ENCODE results near the gene CCDC178. TPM values are rescaled to one million over a fixed set of nuclear protein-coding genes. Genes with fewer than 3 reads are reported as not detected.

Gene CCDC178
- total RNA-seq, 1 experiment from 2014 or later, result not detected

DNA sequence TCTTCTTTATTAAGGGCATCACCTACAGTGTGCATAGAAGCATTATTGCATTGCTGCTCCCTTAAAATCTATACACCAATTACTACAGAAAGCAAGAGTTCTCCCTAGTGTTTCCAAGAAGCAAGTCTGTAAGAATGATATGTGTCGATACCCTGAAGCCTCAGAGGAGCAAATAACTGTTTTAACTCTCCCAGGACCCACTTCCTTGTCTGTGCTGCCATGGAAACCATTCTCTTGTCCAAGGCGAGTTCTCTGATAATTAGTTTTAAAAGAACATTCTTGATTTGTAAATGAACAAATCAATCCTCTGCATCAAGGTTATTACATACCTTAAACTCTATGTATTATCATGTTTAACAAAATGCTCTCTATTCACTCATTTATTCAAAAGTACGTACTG lies 340.9 kb downstream of the CCDC178 start:
- no peak for ATAC-seq

DNA sequence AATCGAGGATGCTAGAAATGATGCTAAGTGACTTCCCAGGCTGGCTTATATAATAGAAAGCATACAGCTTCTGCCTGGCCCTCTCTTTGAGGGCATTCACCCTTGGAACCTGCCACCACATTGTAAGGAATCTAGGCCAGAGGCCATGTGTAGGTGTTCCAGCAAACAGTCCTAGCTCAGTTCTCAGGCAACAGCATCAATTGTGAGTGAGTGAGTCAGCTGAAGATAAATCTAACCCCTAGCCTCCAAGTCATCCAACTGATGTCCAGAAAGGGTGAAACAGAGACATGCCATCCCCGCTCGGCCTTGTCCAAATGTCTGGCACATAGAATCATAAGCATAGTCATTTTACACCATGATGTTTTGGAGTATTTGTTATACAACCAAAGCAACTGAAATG lies 343.4 kb downstream of the CCDC178 start:
- ATAC-seq, result no peak
- CTCF ChIA-PET, result no interaction called here
- H3K9me2 ChIP-seq (ENCODE audit: insufficient read depth), result no peaks in the 10 kb centered on the region
- no peak overlapping the region for H2AFZ ChIP-seq (ENCODE audit: low read depth, low read length, poor library complexity, severe bottlenecking)
- peaks cover 7 to 12% of the 10 kb centered on the region in 2 experiments; a peak in 2 of 4 replicates for H3K9me3 ChIP-seq (ENCODE audit: control insufficient read depth in 1 of 2, insufficient read depth in 1 of 2, low read depth in 1 of 2, low read length in 2 of 2)
- H4K20me1 ChIP-seq (ENCODE audit: insufficient read depth), result no peaks in the 10 kb centered on the region
- no peak for DNase-seq (ENCODE audit: low read depth, low spot score)
- H3K79me2 ChIP-seq (ENCODE audit: insufficient read depth, low read length), result no peaks in the 10 kb centered on the region
- no peaks in the 10 kb centered on the region for H3K36me3 ChIP-seq (ENCODE audit: control insufficient read depth in 1 of 2, insufficient read depth in 2 of 2, low read length in 2 of 2)
- no peak overlapping the region for H3K27ac ChIP-seq (ENCODE audit: low read depth, low read length)
- intact Hi-C loops (cut with micrococcal nuclease), result no loop called here
- no peak overlapping the region for H3K4me2 ChIP-seq (ENCODE audit: low read length)
- no peaks in the 10 kb centered on the region for H3K4me1 ChIP-seq (ENCODE audit: control insufficient read depth in 1 of 2, insufficient read depth in 2 of 2, low read length in 2 of 2)
- H3K9ac ChIP-seq (ENCODE audit: low read length), result no peak overlapping the region
- H3K4me3 ChIP-seq (replicated peaks in 1 of 2; ENCODE audit: low read depth in 1 of 2, low read length in 2 of 2), result no peak overlapping the region
- no peaks in the 10 kb centered on the region for H3K27me3 ChIP-seq (ENCODE audit: insufficient read depth, low read length)
- POLR2A ChIA-PET, result no interaction called here
- no TSS peak for BruUV-seq (replicated peaks)
- RAD21 ChIA-PET (ENCODE audit: low non-redundant PET in 1 of 2, low total read pairs in 2 of 2, uncharacterized antibody in 2 of 2, unreplicated experiment in 2 of 2), result no interaction called here
- TF ChIP-seq POLR2A (IDR thresholded peaks at IDR 0.05; ENCODE audit: borderline replicate concordance, extremely low read depth, insufficient read depth, insufficient read length) (no peak), CBX3 (IDR thresholded peaks at IDR 0.05; ENCODE audit: low read depth) (no peak), EZH2 (IDR thresholded peaks at IDR 0.05) (no peak), YY1 (IDR thresholded peaks at IDR 0.05; ENCODE audit: extremely low read depth, insufficient replicate concordance, low read depth, low read length) (no peak), SRF (IDR thresholded peaks at IDR 0.05; ENCODE audit: low read depth) (no peak), POLR2AphosphoS5 (IDR thresholded peaks at IDR 0.05; ENCODE audit: low read depth, low read length) (no peak)
- TF ChIP-seq, protein P1, sequence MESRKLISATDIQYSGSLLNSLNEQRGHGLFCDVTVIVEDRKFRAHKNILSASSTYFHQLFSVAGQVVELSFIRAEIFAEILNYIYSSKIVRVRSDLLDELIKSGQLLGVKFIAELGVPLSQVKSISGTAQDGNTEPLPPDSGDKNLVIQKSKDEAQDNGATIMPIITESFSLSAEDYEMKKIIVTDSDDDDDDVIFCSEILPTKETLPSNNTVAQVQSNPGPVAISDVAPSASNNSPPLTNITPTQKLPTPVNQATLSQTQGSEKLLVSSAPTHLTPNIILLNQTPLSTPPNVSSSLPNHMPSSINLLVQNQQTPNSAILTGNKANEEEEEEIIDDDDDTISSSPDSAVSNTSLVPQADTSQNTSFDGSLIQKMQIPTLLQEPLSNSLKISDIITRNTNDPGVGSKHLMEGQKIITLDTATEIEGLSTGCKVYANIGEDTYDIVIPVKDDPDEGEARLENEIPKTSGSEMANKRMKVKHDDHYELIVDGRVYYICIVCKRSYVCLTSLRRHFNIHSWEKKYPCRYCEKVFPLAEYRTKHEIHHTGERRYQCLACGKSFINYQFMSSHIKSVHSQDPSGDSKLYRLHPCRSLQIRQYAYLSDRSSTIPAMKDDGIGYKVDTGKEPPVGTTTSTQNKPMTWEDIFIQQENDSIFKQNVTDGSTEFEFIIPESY (IDR thresholded peaks at IDR 0.05; ENCODE audit: extremely low read depth, insufficient replicate concordance, low read length), result no peak
- TF ChIP-seq, protein P2, sequence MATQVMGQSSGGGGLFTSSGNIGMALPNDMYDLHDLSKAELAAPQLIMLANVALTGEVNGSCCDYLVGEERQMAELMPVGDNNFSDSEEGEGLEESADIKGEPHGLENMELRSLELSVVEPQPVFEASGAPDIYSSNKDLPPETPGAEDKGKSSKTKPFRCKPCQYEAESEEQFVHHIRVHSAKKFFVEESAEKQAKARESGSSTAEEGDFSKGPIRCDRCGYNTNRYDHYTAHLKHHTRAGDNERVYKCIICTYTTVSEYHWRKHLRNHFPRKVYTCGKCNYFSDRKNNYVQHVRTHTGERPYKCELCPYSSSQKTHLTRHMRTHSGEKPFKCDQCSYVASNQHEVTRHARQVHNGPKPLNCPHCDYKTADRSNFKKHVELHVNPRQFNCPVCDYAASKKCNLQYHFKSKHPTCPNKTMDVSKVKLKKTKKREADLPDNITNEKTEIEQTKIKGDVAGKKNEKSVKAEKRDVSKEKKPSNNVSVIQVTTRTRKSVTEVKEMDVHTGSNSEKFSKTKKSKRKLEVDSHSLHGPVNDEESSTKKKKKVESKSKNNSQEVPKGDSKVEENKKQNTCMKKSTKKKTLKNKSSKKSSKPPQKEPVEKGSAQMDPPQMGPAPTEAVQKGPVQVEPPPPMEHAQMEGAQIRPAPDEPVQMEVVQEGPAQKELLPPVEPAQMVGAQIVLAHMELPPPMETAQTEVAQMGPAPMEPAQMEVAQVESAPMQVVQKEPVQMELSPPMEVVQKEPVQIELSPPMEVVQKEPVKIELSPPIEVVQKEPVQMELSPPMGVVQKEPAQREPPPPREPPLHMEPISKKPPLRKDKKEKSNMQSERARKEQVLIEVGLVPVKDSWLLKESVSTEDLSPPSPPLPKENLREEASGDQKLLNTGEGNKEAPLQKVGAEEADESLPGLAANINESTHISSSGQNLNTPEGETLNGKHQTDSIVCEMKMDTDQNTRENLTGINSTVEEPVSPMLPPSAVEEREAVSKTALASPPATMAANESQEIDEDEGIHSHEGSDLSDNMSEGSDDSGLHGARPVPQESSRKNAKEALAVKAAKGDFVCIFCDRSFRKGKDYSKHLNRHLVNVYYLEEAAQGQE (IDR thresholded peaks at IDR 0.05; ENCODE audit: low read depth), result no peak
- TF ChIP-seq, protein P3, sequence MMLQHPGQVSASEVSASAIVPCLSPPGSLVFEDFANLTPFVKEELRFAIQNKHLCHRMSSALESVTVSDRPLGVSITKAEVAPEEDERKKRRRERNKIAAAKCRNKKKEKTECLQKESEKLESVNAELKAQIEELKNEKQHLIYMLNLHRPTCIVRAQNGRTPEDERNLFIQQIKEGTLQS (IDR thresholded peaks at IDR 0.05), result no peak
- TF ChIP-seq, protein P4, sequence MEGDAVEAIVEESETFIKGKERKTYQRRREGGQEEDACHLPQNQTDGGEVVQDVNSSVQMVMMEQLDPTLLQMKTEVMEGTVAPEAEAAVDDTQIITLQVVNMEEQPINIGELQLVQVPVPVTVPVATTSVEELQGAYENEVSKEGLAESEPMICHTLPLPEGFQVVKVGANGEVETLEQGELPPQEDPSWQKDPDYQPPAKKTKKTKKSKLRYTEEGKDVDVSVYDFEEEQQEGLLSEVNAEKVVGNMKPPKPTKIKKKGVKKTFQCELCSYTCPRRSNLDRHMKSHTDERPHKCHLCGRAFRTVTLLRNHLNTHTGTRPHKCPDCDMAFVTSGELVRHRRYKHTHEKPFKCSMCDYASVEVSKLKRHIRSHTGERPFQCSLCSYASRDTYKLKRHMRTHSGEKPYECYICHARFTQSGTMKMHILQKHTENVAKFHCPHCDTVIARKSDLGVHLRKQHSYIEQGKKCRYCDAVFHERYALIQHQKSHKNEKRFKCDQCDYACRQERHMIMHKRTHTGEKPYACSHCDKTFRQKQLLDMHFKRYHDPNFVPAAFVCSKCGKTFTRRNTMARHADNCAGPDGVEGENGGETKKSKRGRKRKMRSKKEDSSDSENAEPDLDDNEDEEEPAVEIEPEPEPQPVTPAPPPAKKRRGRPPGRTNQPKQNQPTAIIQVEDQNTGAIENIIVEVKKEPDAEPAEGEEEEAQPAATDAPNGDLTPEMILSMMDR (IDR thresholded peaks at IDR 0.05 in 2 of 3, conservative IDR thresholded peaks at IDR 0.05 in 1 of 3; ENCODE audit: borderline replicate concordance in 1 of 3, insufficient read depth in 1 of 3, low read depth in 2 of 3, low read length in 2 of 3), result no peak

More for the DNA sequence above, 340.9 kb downstream of the CCDC178 start:
- no TSS peak for BruUV-seq (replicated peaks)
- DNase-seq (ENCODE audit: low read depth, low spot score), result no peak
- Histone ChIP-seq H3K27me3 (ENCODE audit: insufficient read depth, low read length) (no peaks in the 10 kb centered on the region), H3K79me2 (ENCODE audit: insufficient read depth, low read length) (no peaks in the 10 kb centered on the region), H3K4me1 (ENCODE audit: control insufficient read depth in 1 of 2, insufficient read depth in 2 of 2, low read length in 2 of 2) (no peaks in the 10 kb centered on the region), H3K9me2 (ENCODE audit: insufficient read depth) (no peaks in the 10 kb centered on the region), H3K36me3 (ENCODE audit: control insufficient read depth in 1 of 2, insufficient read depth in 2 of 2, low read length in 2 of 2) (no peaks in the 10 kb centered on the region), H3K9ac (ENCODE audit: low read length) (no peak overlapping the region), H4K20me1 (ENCODE audit: insufficient read depth) (no peaks in the 10 kb centered on the region), H3K4me2 (ENCODE audit: low read length) (no peak overlapping the region), H3K27ac (ENCODE audit: low read depth, low read length) (no peak overlapping the region), H3K4me3 (replicated peaks in 1 of 2; ENCODE audit: low read depth in 1 of 2, low read length in 2 of 2) (no peak overlapping the region), H3K9me3 (ENCODE audit: control insufficient read depth in 1 of 2, insufficient read depth in 1 of 2, low read depth in 1 of 2, low read length in 2 of 2) (peaks cover 11 to 12% of the 10 kb centered on the region in 2 experiments; a peak in 2 of 4 replicates), H2AFZ (ENCODE audit: low read depth, low read length, poor library complexity, severe bottlenecking) (no peak overlapping the region)
- TF ChIP-seq CEBPB (IDR thresholded peaks at IDR 0.05; ENCODE audit: low read depth) (no peak), CBX3 (IDR thresholded peaks at IDR 0.05; ENCODE audit: low read depth) (no peak), SIN3A (IDR thresholded peaks at IDR 0.05; ENCODE audit: low read depth) (no peak), RAD21 (IDR thresholded peaks at IDR 0.05; ENCODE audit: low read depth) (no peak), ZFX (IDR thresholded peaks at IDR 0.05) (no peak), JUND (IDR thresholded peaks at IDR 0.05) (no peak)
- POLR2A ChIA-PET, result no interaction called here
- intact Hi-C loops (cut with micrococcal nuclease), result no loop called here
- RAD21 ChIA-PET (ENCODE audit: low non-redundant PET in 1 of 2, low total read pairs in 2 of 2, uncharacterized antibody in 2 of 2, unreplicated experiment in 2 of 2), result no interaction called here
- CTCF ChIA-PET, result no interaction called here

All from HCT116 (cell line).